Measurements from ENCODE around the gene BHLHE41. TPM values are rescaled to one million over a fixed set of nuclear protein-coding genes. Genes with fewer than 3 reads are reported as not detected.

Gene BHLHE41
- total and polyA plus RNA-seq, 2 of the 4 experiments (the other 2 are of a cell fraction) = 0.72 to 3.8 TPM

GRCh38 chr12:26116829-26117715 lies 7.8 kb downstream of the BHLHE41 start:
- Histone ChIP-seq H3K27ac (ENCODE audit: insufficient read depth, low read length) (no peak overlapping the region), H2BK15ac (ENCODE audit: low read depth, low read length) (no peak overlapping the region), H3K27me3 (ENCODE audit: control insufficient read depth, insufficient read depth, low read length) (no peaks in the 10 kb centered on the region; the same call in 1 of the 2 replicates), H3K4me3 (ENCODE audit: insufficient read depth, low read depth, low read length) (no peak overlapping the region), H3K56ac (ENCODE audit: extremely low read depth, insufficient read depth, low read length) (no peak overlapping the region), H4K8ac (ENCODE audit: low read depth in 2 of 2, low read length in 2 of 2) (no peak overlapping the region), H3K36me3 (ENCODE audit: control insufficient read depth, insufficient read depth, low read length) (no peaks in the 10 kb centered on the region), H2BK120ac (ENCODE audit: low read depth, low read length) (no peak overlapping the region), H2AK5ac (ENCODE audit: low read depth, low read length) (no peak overlapping the region), H3K14ac (replicated peaks; ENCODE audit: low read depth, low read length) (no peak overlapping the region), H4K20me1 (ENCODE audit: insufficient read depth, low read length) (no peaks in the 10 kb centered on the region), H3K23ac (ENCODE audit: low read depth, low read length) (no peak overlapping the region), H3K9ac (ENCODE audit: low read depth, low read length) (no peak overlapping the region), H3K79me1 (ENCODE audit: low read depth in 1 of 2, low read length in 2 of 2) (no peaks in the 10 kb centered on the region), H2BK5ac (ENCODE audit: low read depth, low read length, poor library complexity, severe bottlenecking) (no peak overlapping the region), H4K91ac (ENCODE audit: insufficient read depth, low read depth, low read length) (no peak overlapping the region), H2AK9ac (replicated peaks; ENCODE audit: low read depth, low read length, poor library complexity) (no peak overlapping the region), H2AFZ (replicated peaks; ENCODE audit: low read length, poor library complexity) (no peak overlapping the region), H2BK20ac (ENCODE audit: low read depth, low read length) (no peak overlapping the region), H3K4me2 (ENCODE audit: low read depth, low read length) (no peak overlapping the region), H3K9me1 (ENCODE audit: insufficient read depth, low read length) (no peaks in the 10 kb centered on the region), H4K5ac (ENCODE audit: low read depth, low read length) (no peak overlapping the region), H3K4me1 (ENCODE audit: control insufficient read depth, insufficient read depth, low read length) (no peaks in the 10 kb centered on the region), H3K4ac (ENCODE audit: low read depth, low read length) (no peak overlapping the region), H3K18ac (ENCODE audit: low read depth, low read length) (no peak overlapping the region), H3K9me3 (ENCODE audit: control insufficient read depth, insufficient read depth, low read length) (no peaks in the 10 kb centered on the region)
- intact Hi-C loops (cut with micrococcal nuclease) (loop anchor here (5.0 kb wide), 1 partner anchor 355 kb away; no protein-coding TSS in a partner anchor), in situ Hi-C loops (cut with MboI; ENCODE audit: low sequenced_read_pairs) (no loop called here), dilution Hi-C loops (cut with HindIII; ENCODE audit: low sequenced_read_pairs, unreplicated experiment) (no loop called here)
- 86% methylated on average over 1 of the region's 6 CpGs; no CpG with 5 or more reads in 1 of the 2 experiments for WGBS, 2 experiments (ENCODE audit: extremely low coverage in 2 of 2, insufficient read length in 1 of 2)
- CTCF ChIA-PET = no interaction called here
- DNase-seq = no peak
- no TSS peak for BruUV-seq (replicated peaks)
- no peak for ATAC-seq (ENCODE audit: low read depth)
- POLR2A ChIA-PET (ENCODE audit: unreplicated experiment) = no interaction called here
- TF ChIP-seq MAFK (IDR thresholded peaks at IDR 0.05; ENCODE audit: low read depth, low read length) (peak; percentile 66), MXI1 (IDR thresholded peaks at IDR 0.05; ENCODE audit: borderline replicate concordance, low read depth, low read length) (no peak), BHLHE40 (IDR thresholded peaks at IDR 0.05; ENCODE audit: low read depth, low read length) (no peak)
